Stimulated activated CD8-positive, alpha-beta memory T cell treated with anti-CD3 and anti-CD28 coated beads, Interleukin-7, amount 100 ng/mL, for 1 hour (primary cell): ENCODE measurements around the gene TPRN.

Source experiments
- DNase-seq, 2 donors: peaks; one replicate each; pipeline ENCODE4 v3.0.0-alpha.2; 2020; ENCODE audit warnings: low read depth in 2 of 2

The TPRN gene

DNA sequence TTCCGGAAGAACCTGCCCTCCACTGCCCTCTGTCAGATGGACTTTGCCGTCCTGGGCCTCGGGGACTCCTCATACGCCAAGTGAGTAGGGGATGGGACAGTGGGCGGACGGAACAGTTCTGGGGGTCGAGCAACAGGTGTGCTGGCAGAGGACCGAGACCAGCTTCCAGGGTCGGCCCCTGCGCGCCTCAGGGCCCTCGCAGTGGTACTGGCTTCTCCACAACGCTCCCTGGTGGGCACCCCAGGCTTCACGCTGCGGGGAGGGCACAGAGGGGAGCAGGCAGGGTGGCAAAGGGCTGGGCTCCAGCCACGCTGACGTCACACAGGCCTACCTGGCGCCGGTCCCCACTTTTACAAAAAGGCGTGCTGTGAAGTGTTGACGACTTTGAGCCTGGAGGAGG is 12.0 kb upstream of the TPRN start:
- DNase-seq: no peak

GRCh38 chr9:137211532-137211931 is 11.0 kb upstream of the TPRN start:
- no peak for DNase-seq

GRCh38 chr9:137206602-137207001 is 6.1 kb upstream of the TPRN start:
- no peak for DNase-seq

DNA sequence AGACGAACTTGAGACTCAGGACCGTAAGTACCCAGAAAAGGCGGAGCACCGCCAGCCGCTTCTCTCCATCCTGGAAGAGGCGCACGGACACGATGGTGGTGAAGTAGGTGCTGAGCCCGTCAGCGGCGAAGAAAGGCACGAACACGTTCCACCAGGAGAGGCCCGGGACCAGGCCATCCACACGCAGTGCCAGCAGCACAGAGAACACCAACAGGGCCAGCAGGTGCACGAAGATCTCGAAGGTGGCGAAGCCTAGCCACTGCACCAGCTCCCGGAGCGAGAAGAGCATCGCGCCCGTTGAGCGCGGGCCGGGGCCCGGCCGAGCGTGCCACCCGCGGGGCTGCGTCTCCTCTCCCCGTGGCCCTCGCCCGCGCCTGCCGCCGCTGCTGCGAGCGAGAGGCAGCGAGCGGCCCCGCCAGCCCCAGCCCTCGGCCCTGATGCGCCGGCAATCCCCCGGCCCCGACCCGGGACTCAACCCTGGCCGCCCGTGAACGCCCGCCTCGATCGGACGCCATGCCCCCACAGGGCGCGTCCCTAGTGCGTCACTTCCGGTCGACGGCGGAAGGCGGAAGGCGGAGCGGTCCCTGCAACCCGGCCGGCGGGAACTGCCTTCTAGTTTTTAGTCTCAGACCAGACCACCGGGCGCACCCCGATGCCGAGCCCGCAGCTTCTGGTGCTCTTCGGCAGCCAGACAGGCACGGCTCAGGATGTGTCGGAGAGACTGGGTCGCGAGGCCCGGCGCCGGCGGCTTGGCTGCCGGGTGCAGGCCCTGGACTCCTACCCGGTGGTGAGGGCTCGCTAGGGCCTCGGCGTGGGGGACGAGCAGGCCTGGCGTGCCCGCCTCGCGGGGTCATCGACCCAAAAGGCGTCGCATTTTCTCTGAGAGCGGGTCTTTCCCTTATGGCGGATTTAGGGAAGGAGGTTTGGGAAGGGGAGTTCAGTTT is 4.9 kb upstream of the TPRN start, which contains the start of the genes NDOR1 and TMEM203:
NDOR1 (plus strand) TSS at position 575 of the 944 bp plus-strand sequence; CDS start at position 653, 78 bp downstream.
TMEM203 (minus strand) TSS at position 523 of the 944 bp plus-strand sequence; CDS start at position 289, 234 bp downstream.
- peak; percentile 91 to 92 for DNase-seq

GRCh38 chr9:137204731-137205125 is 4.2 kb upstream of the TPRN start:
- DNase-seq: no peak

DNA sequence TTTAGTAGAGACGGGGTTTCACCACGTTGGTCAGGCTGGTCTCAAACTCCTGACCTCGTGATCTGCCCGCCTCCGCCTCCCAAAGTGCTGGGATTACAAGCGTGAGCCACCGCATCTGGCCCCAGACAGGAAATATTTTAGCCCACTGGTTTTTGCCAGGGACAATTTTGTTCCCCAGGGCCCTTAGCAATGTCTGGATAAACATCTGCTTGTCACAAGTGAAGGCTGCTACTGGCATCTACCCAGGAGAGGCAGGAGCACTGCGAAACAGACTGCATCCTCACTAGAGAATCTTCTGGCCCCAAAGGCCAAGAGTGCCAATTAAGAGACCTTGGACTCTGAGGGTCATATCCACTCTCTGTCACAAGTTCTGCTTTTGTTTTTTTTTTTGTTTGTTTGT is 2.4 kb upstream of the TPRN start:
- DNase-seq: no peak

GRCh38 chr9:137201205-137201868 is 796 bp upstream of the TPRN start:
- no peak for DNase-seq

GRCh38 chr9:137199411-137200121 is 975 bp downstream of the TPRN start:
- no peak for DNase-seq

DNA sequence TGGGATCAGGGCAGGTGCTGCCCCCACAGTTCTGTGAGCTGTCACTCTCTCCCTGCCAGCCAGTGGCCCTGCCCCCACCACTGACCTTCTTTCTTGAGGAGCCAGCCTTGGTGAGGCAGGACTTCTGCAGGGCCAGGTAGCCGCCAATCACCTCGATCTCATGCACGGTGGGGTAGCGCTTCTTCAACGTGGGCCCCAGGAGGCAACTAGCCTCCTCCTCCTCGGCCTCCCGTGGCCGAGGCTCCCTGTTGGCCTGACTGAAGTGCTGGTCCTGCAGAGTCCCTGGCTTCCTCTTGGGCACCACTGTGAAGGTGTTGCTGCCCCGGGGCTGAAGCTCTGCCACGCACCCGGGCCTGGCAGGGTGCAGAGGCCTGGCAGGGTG is 1.6 kb downstream of the TPRN start:
- DNase-seq: no peak

GRCh38 chr9:137198051-137198901 is 2.3 kb downstream of the TPRN start:
- DNase-seq: no peak

DNA sequence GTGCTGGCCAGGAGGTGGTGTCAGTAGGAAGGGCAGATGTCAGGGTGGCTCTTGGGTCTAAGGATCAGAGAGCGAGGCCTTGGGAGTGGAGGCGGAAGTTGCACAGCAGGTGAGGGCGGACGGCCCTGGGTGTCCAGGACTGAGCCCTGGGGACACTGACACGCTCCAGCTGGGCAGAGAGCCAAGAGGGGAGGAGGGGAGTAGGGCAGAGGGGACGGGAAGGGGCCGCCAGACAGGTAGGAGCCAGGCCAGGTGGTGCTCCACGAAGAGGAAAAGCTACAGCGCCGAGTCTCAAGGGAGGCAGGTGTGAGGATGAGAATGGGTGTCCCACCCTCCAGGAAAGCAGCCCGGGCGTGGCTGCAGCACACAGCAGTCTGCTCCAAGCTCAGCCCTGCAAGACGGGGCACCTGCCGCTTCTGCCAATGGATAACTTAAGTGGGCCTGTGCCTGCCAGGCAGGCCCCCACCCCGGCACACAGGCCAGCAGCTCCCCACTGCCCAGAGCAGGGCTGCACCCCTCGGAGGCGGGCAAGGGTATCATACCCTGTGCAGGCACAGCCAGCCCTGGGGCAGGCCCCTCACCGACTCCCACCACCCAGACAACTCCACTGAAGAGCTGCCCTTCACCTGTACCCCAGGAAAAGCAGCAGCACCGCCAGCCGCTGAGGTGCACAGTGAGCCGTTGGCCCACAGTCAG is 4.9 kb downstream of the TPRN start:
- DNase-seq: no peak

- DNase-seq: no peak
Measured at GRCh38 chr9:137194909-137195308, 5.6 kb downstream of the TPRN start.

DNA sequence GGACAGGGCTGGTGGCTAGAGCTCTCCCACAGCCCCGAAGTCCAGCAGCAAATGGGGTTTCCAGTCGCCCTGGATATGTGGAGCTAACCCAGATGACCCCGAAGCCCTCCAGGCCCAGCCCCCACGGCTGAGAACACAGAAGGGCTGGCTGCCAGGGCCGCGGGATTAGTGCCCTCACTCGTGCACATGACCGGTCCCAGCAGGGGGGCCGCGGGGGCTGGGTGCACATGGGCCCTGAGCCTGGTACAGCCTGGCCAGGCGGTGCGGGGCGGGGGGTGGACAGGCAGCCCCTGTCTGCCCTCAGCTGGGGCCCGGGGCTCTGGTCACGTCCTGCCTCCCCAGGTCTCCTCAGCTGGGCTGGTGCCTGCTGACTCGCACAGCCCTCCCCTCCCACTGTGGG is 6.2 kb downstream of the TPRN start:
- no peak for DNase-seq

DNA sequence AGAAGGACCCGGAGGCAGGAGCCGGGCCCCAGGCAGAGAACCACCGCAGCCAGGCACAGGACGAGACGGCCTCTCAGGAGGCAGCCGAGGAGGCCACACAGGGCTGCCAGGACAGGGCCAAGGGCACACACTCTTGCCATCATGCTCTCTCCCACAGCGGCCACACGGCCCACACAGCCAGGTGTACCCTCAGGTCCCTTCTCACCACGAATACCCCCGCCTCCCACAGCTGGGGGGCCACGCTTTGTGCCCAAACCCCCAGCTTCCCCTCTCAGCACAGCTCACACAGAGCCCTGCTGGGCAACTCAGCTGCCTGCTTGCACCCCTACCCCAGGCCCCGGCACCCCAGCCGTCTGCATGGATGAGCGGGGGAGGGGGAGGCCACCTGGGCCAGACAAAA is 6.8 kb downstream of the TPRN start:
- no peak for DNase-seq

- no peak for DNase-seq
Measured at GRCh38 chr9:137192859-137193258, 7.7 kb downstream of the TPRN start.

DNA sequence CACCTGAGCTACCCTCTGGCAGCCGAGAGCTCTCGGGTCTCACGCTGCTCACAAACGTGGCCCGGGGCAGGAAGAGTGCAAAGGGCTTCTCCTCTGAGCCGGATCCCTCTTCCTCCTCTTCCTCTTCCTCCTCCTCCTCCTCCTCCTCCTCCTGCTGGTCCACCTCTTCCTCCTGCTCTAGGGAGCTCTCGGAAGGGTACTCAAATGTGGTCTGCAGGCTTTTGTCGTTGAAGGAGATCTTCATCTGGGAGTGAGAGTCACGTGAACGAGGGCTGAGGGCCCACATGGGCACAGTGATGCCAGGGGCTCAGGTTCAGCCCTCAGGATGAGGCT is 8.1 kb downstream of the TPRN start:
- no peak for DNase-seq

DNA sequence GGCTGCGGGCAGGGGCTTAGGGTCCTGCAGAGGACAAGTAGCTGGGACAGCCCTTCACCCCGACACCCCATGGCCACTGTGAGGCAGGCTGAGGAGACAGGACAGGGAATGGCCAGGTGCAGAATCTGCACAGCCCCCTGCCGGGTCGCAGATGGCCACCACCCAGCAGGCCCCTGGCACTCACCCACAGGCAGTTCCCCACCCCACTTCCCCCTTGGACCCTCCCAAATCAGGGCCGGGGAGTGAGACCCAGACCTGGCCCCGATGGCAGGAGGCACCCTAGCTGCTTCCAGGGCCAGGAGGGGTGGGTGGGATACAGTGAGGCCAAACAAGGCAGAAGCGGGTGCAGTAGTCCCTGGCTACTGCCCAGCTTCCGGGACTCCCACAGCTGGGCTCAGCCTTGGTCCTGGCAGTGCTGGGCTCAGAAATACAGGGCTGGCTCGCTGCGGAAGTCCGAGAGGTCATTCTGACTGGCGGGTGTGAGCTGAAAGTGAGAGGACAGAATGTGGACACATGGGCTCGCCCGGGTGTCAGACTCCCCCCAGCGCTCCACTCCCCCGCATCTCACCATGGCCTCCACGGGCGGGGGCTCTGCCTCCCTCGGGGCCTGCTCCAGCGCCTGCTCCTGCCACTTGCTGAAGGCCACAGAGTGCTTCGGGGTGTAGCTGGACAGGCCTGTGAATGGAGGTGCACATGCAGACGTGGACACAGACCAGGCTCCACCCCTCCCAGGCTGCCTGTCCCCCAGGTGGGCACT is 8.7 kb downstream of the TPRN start:
- DNase-seq: no peak

GRCh38 chr9:137191245-137191644 is 9.3 kb downstream of the TPRN start:
- DNase-seq: no peak

DNA sequence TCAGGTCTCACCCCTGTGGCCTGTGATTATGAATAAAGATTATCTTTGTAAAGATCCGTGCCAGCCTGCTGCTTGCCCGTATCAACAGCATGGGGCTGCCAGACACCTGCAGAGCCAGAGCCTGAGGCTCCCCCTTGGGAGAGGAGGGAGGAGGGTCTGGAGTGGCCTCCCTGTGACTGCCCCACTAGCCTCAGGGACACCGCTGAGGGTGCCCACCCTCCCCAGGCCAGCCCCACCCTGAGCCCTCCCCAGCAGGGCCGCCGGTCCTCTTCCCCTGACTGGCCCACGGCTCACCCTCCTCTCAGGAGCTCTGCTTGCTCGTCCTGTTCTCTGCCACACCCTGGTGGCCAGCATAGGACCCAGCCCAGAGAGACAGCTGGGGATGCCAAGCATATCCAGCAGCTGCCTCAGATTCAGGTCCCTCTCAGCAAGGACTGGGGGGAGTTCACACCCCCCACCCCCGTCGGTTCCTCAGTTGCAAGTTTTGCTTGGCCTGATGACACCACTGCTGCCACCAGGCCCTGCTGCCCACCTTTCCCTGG is 10.2 kb downstream of the TPRN start:
- no peak for DNase-seq
